Peyer's patch (tissue), 4 donors: ENCODE data around the gene ACTR1A. TPM values are rescaled to one million over a fixed set of nuclear protein-coding genes. Genes with fewer than 3 reads are reported as not detected.

Source experiments
- DNase-seq, 3 donors: peaks; one replicate each; pipeline ENCODE4 v3.0.0-alpha.2; 2017 to 2019
- H3K27ac ChIP-seq, 4 donors: fragments of 200-600 bp; sonication (generic); one replicate each; pipeline ENCODE4 v1.5.1; 2016 to 2019
- H3K27me3 ChIP-seq, 2 donors: fragments of 200-600 bp; sonication (generic); one replicate each; pipeline ENCODE4 v1.5.1; 2019
- H3K36me3 ChIP-seq, 3 donors: fragments of 200-600 bp; sonication (generic); one replicate each; pipeline ENCODE4 v1.5.1; 2016 to 2019
- H3K4me1 ChIP-seq, 4 donors: fragments of 200-600 bp; sonication (generic); one replicate each; pipeline ENCODE4 v1.5.1; 2016 to 2019
- H3K4me3 ChIP-seq, 4 donors: fragments of 200-600 bp; sonication (generic); 1 replicate in 3 of 4; 2 replicates in 1 of 4; pipeline ENCODE4 v1.5.1; 2016 to 2019; ENCODE audit warnings: mild to moderate bottlenecking in 1 of 4
- H3K9me3 ChIP-seq, 4 donors: fragments of 200-600 bp; sonication (generic); one replicate each; pipeline ENCODE4 v1.5.1; 2016 to 2019; ENCODE audit warnings: mild to moderate bottlenecking in 1 of 4
- POLR2A ChIP-seq, 2 donors: fragments of 450-650 bp; IDR thresholded peaks; one replicate each; pipeline ENCODE4 v1.5.1; 2017; ENCODE audit warnings: antibody characterized with exemption in 2 of 2, mild to moderate bottlenecking in 2 of 2, moderate library complexity in 2 of 2
- total RNA-seq, 4 donors: library from RNA; depleted of rRNA; stranded (reverse); fragments of >200 nt; gene quantifications; one replicate each; pipeline ENCODE4 v1.1.0, GENCODE V29; 2016
- TF ChIP-seq, protein P1 (sequence below), 6 experiments: fragments of 450-650 bp in 4 of 6; fragments of 200-600 bp in 2 of 6; sonication (generic) in 1 of 6; IDR thresholded peaks; one replicate each; pipeline ENCODE4 v1.5.1; 2017 to 2019; ENCODE audit warnings: antibody characterized with exemption in 6 of 6, mild to moderate bottlenecking in 3 of 6, moderate library complexity in 1 of 6

The ACTR1A gene
- total RNA-seq, 4 donors from 2014 or later, result 41.3 to 79.7 (median 71.3) TPM

DNA sequence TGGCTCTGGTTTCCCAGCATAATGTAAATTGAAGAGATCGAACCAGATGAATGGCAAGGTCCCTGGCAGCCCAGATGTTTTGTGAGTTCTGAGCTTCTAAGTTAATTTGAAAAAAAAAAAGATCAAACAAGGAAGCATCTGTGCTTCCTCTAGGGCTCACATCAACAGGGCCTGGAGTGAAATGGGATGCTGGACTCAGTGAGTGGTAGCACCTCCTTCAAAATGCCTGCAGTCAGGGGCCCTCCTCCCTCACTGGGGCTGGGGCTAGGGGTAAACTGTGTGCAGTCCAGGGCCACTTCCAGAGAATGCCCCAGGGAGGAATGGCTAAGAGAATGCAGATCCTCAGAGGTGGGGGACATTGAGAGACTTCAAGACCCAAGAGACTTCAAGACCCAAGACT, 64.1 kb downstream of the ACTR1A start:
- H3K4me3 ChIP-seq, result no peak overlapping the region
- no peaks in the 10 kb centered on the region for H3K27me3 ChIP-seq
- H3K36me3 ChIP-seq, result no peaks in the 10 kb centered on the region
- no peak overlapping the region for H3K27ac ChIP-seq
- H3K9me3 ChIP-seq, result no peaks in the 10 kb centered on the region
- TF ChIP-seq POLR2A (IDR thresholded peaks at IDR 0.05), result no peak
- TF ChIP-seq, protein P1, sequence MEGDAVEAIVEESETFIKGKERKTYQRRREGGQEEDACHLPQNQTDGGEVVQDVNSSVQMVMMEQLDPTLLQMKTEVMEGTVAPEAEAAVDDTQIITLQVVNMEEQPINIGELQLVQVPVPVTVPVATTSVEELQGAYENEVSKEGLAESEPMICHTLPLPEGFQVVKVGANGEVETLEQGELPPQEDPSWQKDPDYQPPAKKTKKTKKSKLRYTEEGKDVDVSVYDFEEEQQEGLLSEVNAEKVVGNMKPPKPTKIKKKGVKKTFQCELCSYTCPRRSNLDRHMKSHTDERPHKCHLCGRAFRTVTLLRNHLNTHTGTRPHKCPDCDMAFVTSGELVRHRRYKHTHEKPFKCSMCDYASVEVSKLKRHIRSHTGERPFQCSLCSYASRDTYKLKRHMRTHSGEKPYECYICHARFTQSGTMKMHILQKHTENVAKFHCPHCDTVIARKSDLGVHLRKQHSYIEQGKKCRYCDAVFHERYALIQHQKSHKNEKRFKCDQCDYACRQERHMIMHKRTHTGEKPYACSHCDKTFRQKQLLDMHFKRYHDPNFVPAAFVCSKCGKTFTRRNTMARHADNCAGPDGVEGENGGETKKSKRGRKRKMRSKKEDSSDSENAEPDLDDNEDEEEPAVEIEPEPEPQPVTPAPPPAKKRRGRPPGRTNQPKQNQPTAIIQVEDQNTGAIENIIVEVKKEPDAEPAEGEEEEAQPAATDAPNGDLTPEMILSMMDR (IDR thresholded peaks at IDR 0.05), result no peak
- peaks cover 0 to 24% (median 0%) of the 10 kb centered on the region in 4 donors for H3K4me1 ChIP-seq
- no peak for DNase-seq

DNA sequence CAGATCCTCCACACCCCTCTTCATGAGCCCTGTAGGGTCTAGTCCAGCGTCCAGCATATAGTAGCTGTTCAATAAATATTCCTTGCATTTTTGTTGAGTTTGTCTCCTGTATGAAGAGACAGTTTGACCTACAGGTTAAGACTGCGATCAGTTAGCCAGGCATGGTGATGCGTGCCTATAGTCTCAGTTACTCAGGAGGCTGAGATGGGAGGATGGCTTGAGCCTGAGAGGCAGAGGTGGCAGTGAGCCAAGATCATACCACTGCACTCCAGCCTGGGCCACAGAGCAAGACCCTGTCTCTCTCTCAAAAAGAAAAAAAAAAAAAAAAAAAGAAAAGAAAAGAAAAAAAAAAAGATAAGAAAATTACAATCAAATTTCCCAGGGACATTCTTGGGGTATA, 65.0 kb downstream of the ACTR1A start:
- no peak for TF ChIP-seq POLR2A (IDR thresholded peaks at IDR 0.05)
- TF ChIP-seq, protein P1 (IDR thresholded peaks at IDR 0.05), result no peak
- Histone ChIP-seq H3K4me1 (peaks cover 0 to 30% (median 0%) of the 10 kb centered on the region in 4 donors), H3K4me3 (no peak overlapping the region), H3K27ac (no peak overlapping the region), H3K36me3 (no peaks in the 10 kb centered on the region), H3K9me3 (no peaks in the 10 kb centered on the region), H3K27me3 (no peaks in the 10 kb centered on the region)
- no peak for DNase-seq

DNA sequence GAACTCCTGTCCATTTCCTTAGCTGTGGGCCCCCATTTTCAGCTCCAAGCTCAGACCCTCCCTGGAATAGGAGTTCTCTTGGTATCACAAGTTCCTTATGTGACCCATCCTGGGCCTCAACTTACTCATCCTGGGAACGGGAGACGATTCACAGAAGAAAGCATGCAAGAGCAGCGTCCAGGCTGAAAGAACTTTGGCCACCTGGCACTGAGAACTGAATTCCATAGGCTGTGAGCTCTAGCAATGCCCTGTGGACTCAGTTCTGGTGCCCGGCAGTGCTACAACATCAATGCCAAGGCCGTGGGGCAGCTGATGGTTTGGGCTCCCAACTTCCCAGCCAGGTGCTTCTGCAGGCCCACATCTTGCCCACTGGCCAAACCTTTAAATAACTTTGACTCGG, 66.2 kb downstream of the ACTR1A start:
- TF ChIP-seq, protein P1 (IDR thresholded peaks at IDR 0.05), result no peak
- no peak for TF ChIP-seq POLR2A (IDR thresholded peaks at IDR 0.05)
- no peaks in the 10 kb centered on the region for H3K9me3 ChIP-seq
- peaks cover 0 to 38% (median 2%) of the 10 kb centered on the region in 4 donors for H3K4me1 ChIP-seq
- no peaks in the 10 kb centered on the region for H3K27me3 ChIP-seq
- peak overlapping the region in 1 of 4 donors; percentile 60 for H3K27ac ChIP-seq
- no peaks in the 10 kb centered on the region for H3K36me3 ChIP-seq
- H3K4me3 ChIP-seq, result peak overlapping the region in 3 of 4 donors; percentile 37 to 44 (median 41)
- peak in 1 of 3 donors; percentile 61 for DNase-seq

DNA sequence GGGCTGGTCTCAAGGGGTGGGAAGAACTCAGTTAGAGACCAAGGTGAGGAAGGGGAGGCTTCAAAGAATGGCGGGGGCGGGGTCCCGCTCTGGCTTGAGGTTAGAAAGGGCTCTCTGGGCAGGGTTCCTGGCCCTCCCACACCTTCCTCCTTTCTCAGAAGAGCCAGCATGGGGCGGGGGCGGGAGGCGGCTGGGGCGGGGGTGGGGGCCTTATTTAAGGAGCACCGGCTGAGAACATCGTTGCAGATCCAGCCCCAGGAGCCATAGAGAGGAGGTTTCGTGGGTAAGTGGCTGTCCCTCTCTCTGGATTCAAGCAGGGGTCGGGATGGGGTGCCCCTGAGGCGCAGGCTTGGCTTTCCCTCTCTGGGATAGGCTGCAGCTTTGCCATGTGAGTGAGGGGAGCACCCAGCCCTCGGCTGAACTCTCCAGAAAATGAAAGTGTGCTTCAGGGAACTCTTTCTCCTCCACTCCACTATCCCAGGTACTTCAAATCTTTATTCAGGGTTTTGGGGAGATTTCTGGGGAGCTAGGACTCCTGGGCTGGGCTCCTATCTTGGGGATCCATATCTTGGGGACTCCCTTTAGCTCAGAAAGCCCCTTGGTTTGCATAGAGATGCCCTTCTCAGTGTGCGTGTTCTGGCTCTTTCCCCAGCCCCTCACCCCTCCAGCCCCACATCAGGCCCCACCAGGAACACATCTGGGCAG, 66.8 kb downstream of the ACTR1A start:
- Histone ChIP-seq H3K27me3 (no peaks in the 10 kb centered on the region), H3K9me3 (no peaks in the 10 kb centered on the region), H3K36me3 (no peaks in the 10 kb centered on the region), H3K4me3 (peak overlapping the region in 3 of 4 donors; percentile 37 to 44 (median 41)), H3K27ac (peak overlapping the region; percentile 34 to 71 (median 48)), H3K4me1 (peaks cover 0 to 40% (median 2%) of the 10 kb centered on the region in 4 donors)
- DNase-seq, result peak in 1 of 3 donors; percentile 54
- no peak for TF ChIP-seq POLR2A (IDR thresholded peaks at IDR 0.05)
- TF ChIP-seq, protein P1 (IDR thresholded peaks at IDR 0.05), result no peak

DNA sequence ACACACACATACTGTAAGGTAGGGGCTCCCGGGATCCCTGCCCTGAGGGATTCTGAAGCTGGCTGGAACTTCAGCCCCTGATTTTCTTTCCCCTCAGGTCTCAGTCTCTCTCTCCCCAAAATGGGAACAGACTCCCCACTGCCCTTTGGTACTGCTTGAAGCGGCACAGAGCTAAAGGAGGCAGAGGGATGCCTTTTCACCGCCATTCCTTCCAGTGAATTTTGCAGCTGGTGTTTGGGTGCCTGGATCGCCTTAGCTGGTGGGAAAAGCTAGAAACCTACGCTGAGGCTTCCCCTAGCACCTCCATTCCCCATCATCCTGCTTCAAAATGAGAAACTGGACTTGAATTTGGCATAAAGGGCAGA, 67.4 kb downstream of the ACTR1A start:
- peaks cover 0 to 40% (median 2%) of the 10 kb centered on the region in 4 donors for H3K4me1 ChIP-seq
- no peak for TF ChIP-seq POLR2A (IDR thresholded peaks at IDR 0.05)
- TF ChIP-seq, protein P1 (IDR thresholded peaks at IDR 0.05), result no peak
- no peaks in the 10 kb centered on the region for H3K27me3 ChIP-seq
- peak overlapping the region; percentile 34 to 71 (median 48) for H3K27ac ChIP-seq
- H3K36me3 ChIP-seq, result no peaks in the 10 kb centered on the region
- H3K9me3 ChIP-seq, result no peaks in the 10 kb centered on the region
- peak overlapping the region in 3 of 4 donors; percentile 37 to 44 (median 41) for H3K4me3 ChIP-seq
- no peak for DNase-seq
